GM15510 (cell line): ENCODE data around the gene RDH5.

Experiments
- POLR2A ChIP-seq: IDR thresholded peaks from 3 replicates; pipeline ENCODE4 v1.6.1; 2011; ENCODE audit warnings: borderline replicate concordance; ENCODE audit not compliant: insufficient read length; ENCODE audit errors: extremely low read depth

Gene RDH5

GRCh38 chr12:55726971-55727370 is 6.8 kb downstream of the RDH5 start:
- no peak for TF ChIP-seq POLR2A

DNA sequence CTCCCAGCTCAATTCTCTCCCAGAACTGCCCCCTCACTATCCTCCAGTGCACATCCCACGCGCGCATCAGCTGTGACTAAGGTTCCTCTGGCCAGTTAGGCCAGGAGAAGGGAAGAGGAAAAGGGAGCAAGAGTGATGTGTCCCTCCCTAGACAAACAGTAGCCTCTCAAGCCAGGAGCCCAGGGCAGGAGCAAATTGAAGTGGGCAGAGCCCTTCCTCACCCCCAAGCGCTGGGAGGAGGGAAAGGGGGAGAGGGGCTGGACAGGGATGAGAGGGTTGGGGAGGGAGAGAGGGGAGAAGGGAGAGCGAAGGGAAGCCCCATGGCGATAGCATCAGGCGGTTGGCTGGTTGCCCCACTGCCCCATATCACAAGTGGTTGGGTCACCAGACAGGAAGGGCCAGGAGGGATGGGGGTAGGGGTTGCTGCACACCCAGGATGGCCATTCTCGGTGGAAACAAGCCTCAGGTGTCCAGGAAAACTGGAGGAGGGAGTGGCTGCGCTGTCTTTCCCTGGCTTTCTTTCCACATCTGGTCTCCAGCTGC is 7.5 kb downstream of the RDH5 start:
- TF ChIP-seq POLR2A: no peak

- TF ChIP-seq POLR2A: no peak
Measured at GRCh38 chr12:55728186-55728938, 8.2 kb downstream of the RDH5 start.

- TF ChIP-seq POLR2A: peak; percentile 53
Measured at GRCh38 chr12:55728939-55729818, 9.0 kb downstream of the RDH5 start, which contains the start of gene CD63. Gene CD63, minus strand, starts transcription at chr12:55729009. Its CDS starts 668 bp downstream, at chr12:55728341.

GRCh38 chr12:55729819-55730818 is 9.9 kb downstream of the RDH5 start:
- no peak for TF ChIP-seq POLR2A

GRCh38 chr12:55732288-55732687 is 12.1 kb downstream of the RDH5 start:
- TF ChIP-seq POLR2A: no peak

DNA sequence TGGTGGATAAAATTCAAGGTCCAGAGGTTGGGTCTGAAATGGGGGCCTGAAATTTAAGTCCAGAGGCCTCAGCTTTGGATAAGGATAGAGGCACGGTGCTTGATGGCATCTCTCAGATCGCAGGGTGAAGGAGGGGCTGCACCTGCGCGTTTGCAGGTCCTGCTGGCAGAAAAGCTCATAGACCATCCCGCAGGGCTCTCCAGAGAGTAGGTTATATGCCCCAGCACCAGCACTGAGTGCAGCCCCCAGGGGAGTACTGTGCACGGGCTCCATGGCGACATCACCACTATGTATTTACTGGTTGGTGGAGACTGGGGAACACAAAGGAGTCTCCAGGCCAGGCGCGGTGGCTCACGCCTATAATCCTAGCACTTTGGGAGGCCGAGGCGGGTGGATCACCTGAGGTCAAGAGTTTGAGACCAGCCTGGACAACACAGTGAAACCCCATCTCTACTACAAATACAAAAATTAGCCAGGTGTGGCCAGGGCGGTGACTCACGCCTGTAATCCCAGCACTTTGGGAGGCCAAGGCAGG is 12.9 kb downstream of the RDH5 start:
- no peak for TF ChIP-seq POLR2A

GRCh38 chr12:55733858-55734257 is 13.7 kb downstream of the RDH5 start:
- TF ChIP-seq POLR2A: no peak

GRCh38 chr12:55734595-55734994 is 14.4 kb downstream of the RDH5 start:
- no peak for TF ChIP-seq POLR2A

DNA sequence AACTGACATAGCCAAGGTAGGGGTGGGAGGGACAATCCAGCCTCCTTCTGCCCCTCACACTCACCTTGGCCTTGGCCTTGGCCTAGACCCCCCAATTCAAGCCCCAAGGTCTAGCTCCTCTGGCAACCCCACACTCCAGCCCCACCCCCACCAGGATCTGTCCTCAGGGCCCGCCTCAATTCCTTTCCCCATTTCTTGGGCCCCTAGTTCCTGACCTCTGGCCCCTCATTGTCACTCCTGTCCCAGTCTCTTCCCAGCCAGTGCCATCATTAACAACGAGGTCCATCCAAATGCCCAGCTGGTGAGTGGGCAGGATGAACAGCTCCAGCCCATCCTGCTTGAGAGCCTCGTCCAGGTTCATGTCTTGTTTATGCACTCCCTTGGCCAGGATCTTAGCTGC is 15.9 kb downstream of the RDH5 start:
- TF ChIP-seq POLR2A: no peak

- TF ChIP-seq POLR2A: no peak
Measured at GRCh38 chr12:55736780-55737580, 16.8 kb downstream of the RDH5 start.

- TF ChIP-seq POLR2A: no peak
Measured at GRCh38 chr12:55737581-55738122, 17.5 kb downstream of the RDH5 start.

DNA sequence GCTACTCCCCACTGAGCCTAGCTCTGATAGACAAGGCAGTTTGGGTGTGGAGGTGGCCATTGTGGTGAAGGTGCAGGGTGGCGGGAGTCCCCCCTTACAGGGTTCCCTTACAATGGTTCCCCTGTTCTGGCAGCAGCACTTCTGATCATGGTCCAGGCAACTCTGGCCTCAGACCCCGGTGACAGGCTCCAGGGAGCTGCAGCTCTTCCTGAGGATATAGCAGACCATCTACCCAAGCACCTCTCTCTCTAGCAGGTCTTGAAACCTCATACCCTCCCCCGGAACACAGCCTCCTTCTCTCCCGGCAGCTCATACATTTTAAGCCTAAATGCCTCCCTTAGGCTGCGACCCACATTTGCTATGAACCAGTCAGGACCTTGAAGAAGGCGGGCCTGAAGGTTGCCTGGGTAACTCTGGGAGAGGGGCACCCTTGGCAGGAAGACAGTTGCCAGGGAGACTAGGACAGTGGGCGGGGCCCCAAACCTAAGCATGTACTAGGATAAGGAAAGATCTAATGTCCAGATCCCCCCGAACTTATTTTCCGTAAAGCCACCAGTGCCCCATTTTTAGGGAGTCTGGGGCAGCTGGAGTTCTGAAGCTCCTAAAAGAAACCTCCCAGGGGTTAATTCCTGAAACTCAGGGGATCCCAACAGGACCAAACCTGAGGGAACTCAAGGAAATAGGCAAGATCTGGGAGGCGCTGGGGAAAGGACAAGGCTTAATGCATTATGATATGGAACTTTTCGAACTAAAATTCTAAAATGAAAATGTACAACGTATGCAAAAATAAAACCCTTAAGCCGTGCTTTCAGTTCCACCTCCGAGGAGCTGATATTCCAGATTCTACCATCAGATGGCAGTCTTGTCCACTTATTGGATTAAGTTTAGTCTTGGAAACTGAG is 18.2 kb downstream of the RDH5 start:
- no peak for TF ChIP-seq POLR2A

GRCh38 chr12:55739025-55739378 is 18.8 kb downstream of the RDH5 start:
- no peak for TF ChIP-seq POLR2A
